T47D (cell line): Measurements from ENCODE around the gene CTNNA1.
A peak's percentile ranks its signal among the peaks of the same experiment; 100 is the strongest.
"Not testable (repeated sequence)": the region's sequence is repeated elsewhere in the genome, so short reads cannot be mapped to it uniquely, and the experiment has no call there.

ENCODE experiments used
- DNase-seq, 2 experiments: peaks; one replicate each; pipeline versions ENCODE4 v3.0.0 to v3.0.0-alpha.2; 2011 to 2012; ENCODE audit warnings: low read depth in 1 of 2, low spot score in 1 of 2
- JUND ChIP-seq: IDR thresholded peaks from 2 replicates; pipeline ENCODE4 v1.6.1; 2012; ENCODE audit warnings: low read depth
- in situ Hi-C: cut with HindIII; loops from 2 replicates; pipeline ENCODE4 v1.10.0; 2016; ENCODE audit warnings: low sequenced_read_pairs, low pct_unique_long_range_greater_than_20kb

CTNNA1 gene

DNA sequence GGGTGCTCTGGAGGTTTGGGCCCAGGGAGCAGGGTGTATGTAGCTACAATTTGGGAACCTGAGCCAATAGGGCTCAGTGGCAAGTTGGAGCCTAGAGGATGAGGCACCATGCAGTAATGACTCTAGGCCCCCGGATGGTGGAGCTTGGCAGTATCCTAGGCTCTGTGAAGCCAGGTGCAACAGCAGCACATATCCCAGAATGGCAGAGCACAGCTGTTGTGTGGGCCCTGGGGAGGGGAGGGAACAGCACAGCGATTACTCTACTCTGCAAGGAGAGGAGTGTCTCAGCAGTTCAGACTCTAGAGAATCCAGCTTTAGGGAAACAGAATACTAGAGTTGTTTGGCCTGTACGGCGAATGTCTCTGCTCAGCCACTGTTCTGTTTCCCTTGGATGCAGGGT lies 65.9 kb downstream of the CTNNA1 start:
- in situ Hi-C loops: no loop called here

GRCh38 chr5:138820695-138821094 lies 67.5 kb downstream of the CTNNA1 start:
- in situ Hi-C loops: no loop called here
- DNase-seq: no peak
- no peak for TF ChIP-seq JUND

More for the DNA sequence above, 65.9 kb downstream of the CTNNA1 start:
- no peak for DNase-seq
- TF ChIP-seq JUND: no peak

- TF ChIP-seq JUND: no peak
- in situ Hi-C loops: no loop called here
Measured at GRCh38 chr5:138824516-138824915, 71.3 kb downstream of the CTNNA1 start.

GRCh38 chr5:138824924-138825863 lies 72.0 kb downstream of the CTNNA1 start:
- no peak for DNase-seq
- in situ Hi-C loops: no loop called here
- no peak for TF ChIP-seq JUND

More at GRCh38 chr5:138824516-138824915, 71.3 kb downstream of the CTNNA1 start:
- no peak for DNase-seq

- no peak for DNase-seq
- in situ Hi-C loops: no loop called here
- no peak for TF ChIP-seq JUND
Measured at GRCh38 chr5:138828556-138828955, 75.3 kb downstream of the CTNNA1 start.

DNA sequence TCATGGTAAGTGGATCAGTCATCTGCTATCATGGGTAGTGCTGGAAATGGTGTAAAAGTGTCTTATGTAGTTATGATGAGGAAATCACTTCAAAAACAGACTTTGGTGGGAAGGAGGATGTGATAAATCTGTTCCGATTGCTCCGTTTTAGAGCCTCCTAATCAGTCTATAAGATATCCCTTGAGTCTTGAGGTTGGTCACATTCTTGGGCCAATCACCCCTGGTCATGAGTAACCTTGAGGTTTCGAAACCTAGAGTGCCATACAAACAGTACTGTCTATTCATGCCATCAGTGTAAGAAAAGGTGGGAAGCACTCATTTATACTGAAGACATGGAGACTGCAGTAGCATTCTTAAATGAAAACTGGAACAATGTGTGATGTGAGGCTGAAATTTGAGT lies 76.1 kb downstream of the CTNNA1 start:
- DNase-seq: no peak
- in situ Hi-C loops: no loop called here
- no peak for TF ChIP-seq JUND

DNA sequence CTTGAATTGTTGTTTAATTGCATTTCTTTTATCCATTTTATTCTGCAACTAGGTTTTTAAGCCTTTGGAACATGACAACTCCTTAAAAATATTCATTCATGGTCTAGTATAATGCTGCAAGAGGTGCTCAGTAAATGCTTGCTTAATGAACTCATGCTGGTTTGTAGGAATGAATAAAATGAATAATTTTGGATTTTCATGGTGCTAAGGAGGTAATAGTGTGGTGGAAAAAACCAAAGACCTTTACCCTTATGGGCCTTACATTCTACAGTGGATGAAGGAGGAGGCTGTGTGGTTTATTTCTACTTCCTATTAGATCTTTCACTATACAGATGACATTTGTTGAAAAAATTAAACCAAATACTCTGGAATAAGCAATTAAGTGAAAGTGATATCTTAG lies 78.5 kb downstream of the CTNNA1 start:
- DNase-seq: no peak
- in situ Hi-C loops: no loop called here
- no peak for TF ChIP-seq JUND

GRCh38 chr5:138832218-138832617 lies 79.0 kb downstream of the CTNNA1 start:
- in situ Hi-C loops: no loop called here
- no peak for TF ChIP-seq JUND
- peak in 1 of 2 experiments; percentile 16 for DNase-seq

GRCh38 chr5:138833080-138833479 lies 79.9 kb downstream of the CTNNA1 start:
- DNase-seq: no peak
- no peak for TF ChIP-seq JUND
- in situ Hi-C loops: no loop called here

DNA sequence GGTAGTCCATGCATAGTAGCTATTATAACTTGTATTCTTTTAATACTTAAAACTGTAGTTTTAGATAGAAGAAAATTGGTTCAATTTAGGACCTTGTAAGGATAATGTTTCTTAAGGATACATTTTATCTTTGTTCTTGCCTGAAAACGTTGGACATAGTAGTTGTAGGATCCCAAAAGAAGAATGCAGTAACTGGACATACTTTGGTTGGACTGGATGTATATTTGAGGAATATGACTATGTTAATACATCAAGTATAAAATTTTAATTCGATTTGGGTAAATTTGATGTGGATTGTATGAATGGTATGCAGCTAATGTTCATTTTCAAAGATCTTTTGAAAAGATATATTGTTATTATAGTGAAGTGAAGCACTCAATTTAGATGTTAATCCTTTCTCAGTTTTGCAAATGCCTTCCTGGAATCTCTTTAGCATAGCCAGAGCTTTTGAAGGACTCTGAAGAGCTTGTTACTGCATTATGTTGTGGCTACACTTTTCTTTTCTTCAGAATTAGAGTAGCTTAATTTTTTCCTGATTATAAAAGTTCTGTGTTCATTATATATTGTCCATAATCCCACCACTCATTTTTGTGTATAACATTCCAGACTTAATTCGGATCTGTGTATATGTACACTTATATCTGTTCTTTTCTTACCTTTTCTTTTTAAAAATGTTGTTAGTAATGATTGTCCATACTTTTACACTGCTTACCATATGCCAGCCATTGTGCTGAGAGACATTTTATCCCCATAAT lies 80.7 kb downstream of the CTNNA1 start:
- in situ Hi-C loops: no loop called here

GRCh38 chr5:138834853-138835252 lies 81.6 kb downstream of the CTNNA1 start:
- in situ Hi-C loops, DNase-seq: not testable (repeated sequence)

More for the DNA sequence above, 80.7 kb downstream of the CTNNA1 start:
- TF ChIP-seq JUND: no peak
- no peak for DNase-seq

GRCh38 chr5:138837160-138837559 lies 83.9 kb downstream of the CTNNA1 start:
- in situ Hi-C loops: no loop called here
- TF ChIP-seq JUND: no peak
- DNase-seq: no peak

DNA sequence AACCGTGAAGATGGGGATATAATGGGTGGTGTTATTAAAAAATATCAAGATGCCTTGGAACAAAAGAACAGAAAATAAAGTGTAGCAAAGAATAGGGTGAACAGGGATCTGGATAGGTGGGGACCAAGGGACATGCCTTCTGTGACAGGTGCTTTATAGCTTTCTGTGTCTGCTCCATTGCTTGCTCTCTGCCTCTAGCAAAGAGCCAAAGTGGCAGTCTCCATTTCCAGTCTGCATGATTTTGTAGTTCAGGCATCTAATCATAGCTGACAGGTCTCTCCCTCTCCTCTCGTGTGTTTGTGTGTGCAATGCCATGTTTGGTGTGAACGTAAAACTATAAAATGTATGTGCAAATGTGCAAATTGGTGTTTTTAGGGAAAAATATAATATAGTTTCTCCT lies 86.9 kb downstream of the CTNNA1 start:
- no peak for TF ChIP-seq JUND
- in situ Hi-C loops: no loop called here
- DNase-seq: no peak
